Lung (tissue), 12 donors: ENCODE data around the gene KIF7. TPM values are rescaled to one million over a fixed set of nuclear protein-coding genes. Genes with fewer than 3 reads are reported as not detected.

Experiments
- ATAC-seq: fragments of 200-7000 bp; cut with Tn5 transposase; one replicate; pipeline ENCODE4 v1.9.1; 2020; ENCODE audit warnings: moderate number of reproducible peaks; ENCODE audit not compliant: insufficient read depth, low FRiP score
- DNase-seq, 3 donors: peaks; one replicate each; pipeline ENCODE4 v3.0.0-alpha.2; 2013 to 2017
- H3K27ac ChIP-seq, 2 donors: one replicate each; pipeline ENCODE4 v1.5.1; 2013; ENCODE audit warnings: mild to moderate bottlenecking in 2 of 2, moderate library complexity in 2 of 2, control low read depth in 1 of 2, inconsistent platforms in 1 of 2, low read depth in 1 of 2, low read length in 1 of 2
- H3K27me3 ChIP-seq, 3 donors: one replicate each; pipeline ENCODE4 v1.5.1; 2013; ENCODE audit warnings: low read length in 2 of 3; ENCODE audit not compliant: control insufficient read depth in 3 of 3, insufficient read depth in 3 of 3
- H3K36me3 ChIP-seq, 4 donors: one replicate each; pipeline ENCODE4 v1.5.1; 2013; ENCODE audit warnings: low read length in 4 of 4, mild to moderate bottlenecking in 1 of 4, moderate library complexity in 1 of 4; ENCODE audit not compliant: control insufficient read depth in 4 of 4, insufficient read depth in 4 of 4
- H3K4me1 ChIP-seq, 5 donors: one replicate each; pipeline ENCODE4 v1.5.1; 2013; ENCODE audit warnings: low read length in 5 of 5, mild to moderate bottlenecking in 2 of 5, moderate library complexity in 1 of 5; ENCODE audit not compliant: control insufficient read depth in 5 of 5, insufficient read depth in 5 of 5
- H3K4me3 ChIP-seq: one replicate; pipeline ENCODE4 v1.5.1; 2013; ENCODE audit warnings: mild to moderate bottlenecking, control low read depth, moderate library complexity
- H3K9ac ChIP-seq, 2 donors: one replicate each; pipeline ENCODE4 v1.5.1; 2013; ENCODE audit warnings: low read length in 2 of 2, control low read depth in 1 of 2; ENCODE audit not compliant: insufficient read depth in 1 of 2
- H3K9me3 ChIP-seq, 4 donors: one replicate each; pipeline ENCODE4 v1.5.1; 2013; ENCODE audit warnings: low read length in 3 of 4, mild to moderate bottlenecking in 1 of 4, moderate library complexity in 1 of 4; ENCODE audit not compliant: control insufficient read depth in 4 of 4, insufficient read depth in 3 of 4
- CTCF ChIP-seq: IDR thresholded peaks from 2 replicates; pipeline ENCODE4 v1.5.1; 2012; ENCODE audit warnings: mild to moderate bottlenecking; ENCODE audit errors: control extremely low read depth, extremely low read depth
- WGBS, 2 donors: extraction: QIAGEN DNeasy Blood & Tissue Kit; methylation state at CpG; one replicate each; pipeline ENCODE4 v1.1.7; 2013; 5-methylcytosine and 5-hydroxymethylcytosine counted together
- polyA plus RNA-seq, 2 donors: library from polyadenylated mRNA; stranded (reverse); fragments of 200-250 nt; gene quantifications; one replicate each; pipeline ENCODE4 v1.2.1, GENCODE V29; 2013
- total RNA-seq, 2 donors: library from RNA; depleted of rRNA in 1 of 2; stranded (reverse); fragments of >200 nt in 1 of 2; gene quantifications; one replicate each; pipeline ENCODE4 v1.2.1, GENCODE V29; 2014 to 2021
- donor health status: control.
- donor health status: control.
- donor health status: Bipolar disorder and iron deficiency.
- donor health status: healthy.
- donor health status: DM: yes; HTN: yes; CAD: no.

KIF7 gene
- total and polyA plus RNA-seq, 4 donors, result 1.3 to 6.5 (median 2.7) TPM

- DNase-seq (no peak), ATAC-seq (no peak)
- Histone ChIP-seq H3K4me3 (no peak overlapping the region), H3K27me3 (no peaks in the 10 kb centered on the region), H3K9me3 (no peaks in the 10 kb centered on the region), H3K36me3 (peaks cover 0 to 22% (median 8%) of the 10 kb centered on the region in 4 donors), H3K9ac (no peak overlapping the region), H3K4me1 (no peaks in the 10 kb centered on the region), H3K27ac (no peak overlapping the region)
- 95 to 97% methylated on average over 16 of the region's 16 CpGs for WGBS, 2 donors
- TF ChIP-seq CTCF, result no peak
Measured at GRCh38 chr15:89642106-89642505, 13.2 kb downstream of the KIF7 start.

GRCh38 chr15:89641053-89641452 is 14.2 kb downstream of the KIF7 start:
- 76 to 80% methylated on average over 5 of the region's 5 CpGs for WGBS, 2 donors
- DNase-seq, result no peak

GRCh38 chr15:89640245-89640644 is 15.0 kb downstream of the KIF7 start:
- no peaks in the 10 kb centered on the region for H3K27me3 ChIP-seq
- H3K9me3 ChIP-seq, result no peaks in the 10 kb centered on the region
- no peak overlapping the region for H3K9ac ChIP-seq
- no peak for TF ChIP-seq CTCF
- H3K4me1 ChIP-seq, result no peaks in the 10 kb centered on the region
- peaks cover 0 to 10% (median 5%) of the 10 kb centered on the region in 4 donors for H3K36me3 ChIP-seq
- no peak for ATAC-seq
- no peak overlapping the region for H3K27ac ChIP-seq
- 96% methylated on average over 5 of the region's 5 CpGs for WGBS, 2 donors
- H3K4me3 ChIP-seq, result no peak overlapping the region
- no peak for DNase-seq

More at GRCh38 chr15:89641053-89641452, 14.2 kb downstream of the KIF7 start:
- H3K36me3 ChIP-seq, result peaks cover 0 to 14% (median 6%) of the 10 kb centered on the region in 4 donors
- H3K9me3 ChIP-seq, result no peaks in the 10 kb centered on the region
- no peak overlapping the region for H3K27ac ChIP-seq
- ATAC-seq, result no peak
- no peak overlapping the region for H3K9ac ChIP-seq
- no peak overlapping the region for H3K4me3 ChIP-seq
- TF ChIP-seq CTCF, result no peak
- no peaks in the 10 kb centered on the region for H3K27me3 ChIP-seq
- H3K4me1 ChIP-seq, result no peaks in the 10 kb centered on the region

- no peak overlapping the region for H3K4me3 ChIP-seq
- H3K9me3 ChIP-seq, result no peaks in the 10 kb centered on the region
- H3K27me3 ChIP-seq, result no peaks in the 10 kb centered on the region
- WGBS, 2 donors, result 95 to 96% methylated on average over 23 of the region's 23 CpGs
- H3K9ac ChIP-seq, result no peak overlapping the region
- ATAC-seq (no peak), DNase-seq (no peak)
- no peak for TF ChIP-seq CTCF
- H3K4me1 ChIP-seq, result no peaks in the 10 kb centered on the region
- H3K27ac ChIP-seq, result no peak overlapping the region
- H3K36me3 ChIP-seq, result peaks cover 0 to 44% (median 9%) of the 10 kb centered on the region in 4 donors
Measured at GRCh38 chr15:89633585-89633984, 21.7 kb downstream of the KIF7 start.
